ENCODE results near the gene S100A5.

DNA sequence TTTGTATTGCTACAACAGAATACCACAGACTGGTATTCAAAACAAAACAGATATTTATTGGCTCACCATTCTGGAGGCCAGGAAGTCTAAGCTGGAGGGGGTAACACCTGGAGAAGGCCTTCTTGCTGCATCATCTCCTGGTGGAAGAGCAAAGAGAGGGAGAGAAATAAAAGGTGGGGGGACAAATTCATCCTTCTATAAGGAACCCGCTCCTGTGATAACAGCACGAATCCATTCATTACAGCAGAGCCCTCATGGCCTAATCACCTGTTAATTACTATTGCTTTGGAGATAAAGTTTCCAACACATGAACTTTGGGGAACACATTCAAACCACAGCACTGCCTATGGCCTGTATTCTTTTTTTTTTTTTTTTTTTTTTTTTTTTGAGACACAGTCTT is 19.5 kb upstream of the S100A5 start:
- TF ChIP-seq, protein P1, sequence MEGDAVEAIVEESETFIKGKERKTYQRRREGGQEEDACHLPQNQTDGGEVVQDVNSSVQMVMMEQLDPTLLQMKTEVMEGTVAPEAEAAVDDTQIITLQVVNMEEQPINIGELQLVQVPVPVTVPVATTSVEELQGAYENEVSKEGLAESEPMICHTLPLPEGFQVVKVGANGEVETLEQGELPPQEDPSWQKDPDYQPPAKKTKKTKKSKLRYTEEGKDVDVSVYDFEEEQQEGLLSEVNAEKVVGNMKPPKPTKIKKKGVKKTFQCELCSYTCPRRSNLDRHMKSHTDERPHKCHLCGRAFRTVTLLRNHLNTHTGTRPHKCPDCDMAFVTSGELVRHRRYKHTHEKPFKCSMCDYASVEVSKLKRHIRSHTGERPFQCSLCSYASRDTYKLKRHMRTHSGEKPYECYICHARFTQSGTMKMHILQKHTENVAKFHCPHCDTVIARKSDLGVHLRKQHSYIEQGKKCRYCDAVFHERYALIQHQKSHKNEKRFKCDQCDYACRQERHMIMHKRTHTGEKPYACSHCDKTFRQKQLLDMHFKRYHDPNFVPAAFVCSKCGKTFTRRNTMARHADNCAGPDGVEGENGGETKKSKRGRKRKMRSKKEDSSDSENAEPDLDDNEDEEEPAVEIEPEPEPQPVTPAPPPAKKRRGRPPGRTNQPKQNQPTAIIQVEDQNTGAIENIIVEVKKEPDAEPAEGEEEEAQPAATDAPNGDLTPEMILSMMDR (IDR thresholded peaks at IDR 0.05), result no peak
- TF ChIP-seq EP300 (IDR thresholded peaks at IDR 0.05) (no peak), POLR2AphosphoS5 (IDR thresholded peaks at IDR 0.05) (no peak)
